SK-N-MC (cell line): ENCODE results near the gene SDK1.

Experiments
- EZH2 ChIP-seq: fragments of 200-600 bp; sonication (generic); IDR thresholded peaks from one replicate; pipeline ENCODE4 v1.6.1; 2017; ENCODE audit warnings: antibody characterized with exemption
- POLR2AphosphoS5 ChIP-seq: IDR thresholded peaks from 2 replicates; pipeline ENCODE4 v1.6.1; 2012; ENCODE audit warnings: mild to moderate bottlenecking, low read depth, low read length, borderline replicate concordance

DNA sequence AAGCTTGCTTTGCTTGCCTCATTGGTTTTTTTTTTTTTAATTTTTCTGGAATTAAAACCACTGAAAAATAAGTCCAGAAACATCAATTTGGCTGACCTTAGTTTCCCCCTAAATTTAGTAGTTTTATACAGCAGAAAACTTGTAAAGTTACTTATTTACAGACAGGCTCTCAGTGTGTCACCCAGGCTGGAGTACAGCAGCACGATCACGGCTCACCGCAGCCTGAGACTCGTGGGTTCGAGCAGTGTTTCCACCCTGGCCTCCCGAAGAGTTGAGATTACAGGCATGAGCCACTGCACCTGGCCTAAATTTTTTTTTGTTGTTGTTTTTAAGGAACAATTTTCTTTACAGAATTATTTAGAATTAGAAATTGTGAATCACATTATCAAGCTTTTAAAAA, 250.5 kb downstream of the SDK1 start:
- TF ChIP-seq POLR2AphosphoS5 = no peak
- TF ChIP-seq EZH2 = no peak
